HG03565 (cell line): ENCODE results near the gene NDUFA6.
"Not testable (repeated sequence)": the region's sequence is repeated elsewhere in the genome, so short reads cannot be mapped to it uniquely, and the experiment has no call there.

Source experiments
- ATAC-seq: cut with Tn5 transposase; IDR thresholded peaks from one replicate; pipeline ENCODE4 v1.9.1; 2021; ENCODE audit warnings: mild to moderate bottlenecking, moderate library complexity; ENCODE audit not compliant: unreplicated experiment

NDUFA6 gene

GRCh38 chr22:42114721-42115120 lies 24.1 kb upstream of the NDUFA6 start:
- ATAC-seq: no peak

DNA sequence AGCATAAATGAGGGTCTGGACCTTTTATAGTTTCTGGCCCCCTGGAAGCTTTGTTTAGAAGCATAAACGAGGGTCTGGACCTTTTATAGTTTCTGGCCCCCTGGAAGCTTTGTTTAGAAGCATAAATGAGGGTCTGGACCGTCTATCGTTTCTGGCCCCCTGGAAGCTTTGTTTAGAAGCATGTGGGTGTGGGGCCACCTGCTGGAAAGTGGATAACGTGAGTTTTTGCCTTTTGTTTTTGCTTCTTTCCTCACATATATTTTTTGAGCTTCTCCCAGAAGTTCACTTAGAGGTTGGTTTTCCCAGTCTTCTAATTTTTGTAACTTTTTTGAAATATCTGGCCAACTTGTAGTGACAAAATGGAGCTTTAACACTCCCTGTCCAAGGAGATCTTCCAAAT lies 22.2 kb upstream of the NDUFA6 start:
- ATAC-seq: not testable (repeated sequence)

GRCh38 chr22:42111798-42112197 lies 21.2 kb upstream of the NDUFA6 start:
- no peak for ATAC-seq

GRCh38 chr22:42108848-42109247 lies 18.3 kb upstream of the NDUFA6 start:
- no peak for ATAC-seq

DNA sequence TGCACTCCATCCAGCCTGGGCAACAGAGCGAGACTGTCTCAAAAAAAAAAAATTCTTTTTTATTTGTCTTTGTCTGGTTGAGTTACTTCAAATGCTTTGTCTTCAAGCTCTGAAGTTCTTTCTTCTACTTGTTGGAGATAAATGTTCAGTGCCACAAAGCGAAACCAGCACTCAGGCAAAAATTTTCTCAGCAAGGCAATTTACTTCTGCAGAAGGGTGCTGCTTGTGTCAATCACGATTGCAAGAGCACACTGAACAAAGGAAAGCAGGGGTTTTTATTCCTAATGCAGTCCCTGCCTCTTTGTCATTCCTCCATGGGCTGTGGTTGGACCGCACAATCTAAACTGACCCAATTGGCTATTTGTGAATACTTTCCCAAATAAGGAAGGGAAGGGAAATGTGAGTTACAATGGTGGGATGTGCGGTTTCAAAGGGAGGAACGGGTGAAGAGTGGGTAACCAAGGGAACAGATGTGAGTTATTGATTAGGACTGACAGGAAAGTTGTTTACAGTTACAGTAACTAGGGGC lies 13.8 kb upstream of the NDUFA6 start:
- not testable (repeated sequence) for ATAC-seq

- no peak for ATAC-seq
Measured at GRCh38 chr22:42101199-42101598, 10.6 kb upstream of the NDUFA6 start.

DNA sequence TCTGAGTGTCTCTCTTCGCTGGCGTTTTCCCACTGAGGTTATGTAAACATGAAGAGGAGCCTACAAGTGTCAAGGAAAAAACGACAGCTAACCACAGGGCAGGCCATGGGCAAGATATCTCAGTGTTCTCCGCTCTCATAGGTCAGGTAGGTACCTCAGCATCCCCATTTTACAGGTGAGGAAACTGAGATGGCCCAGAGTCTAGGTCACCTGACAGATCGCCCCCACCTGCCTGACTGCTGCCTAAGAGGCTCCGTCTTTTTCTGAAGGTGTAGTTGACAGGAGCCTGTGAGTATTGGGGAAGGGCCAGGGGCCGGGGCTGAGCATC lies 847 bp upstream of the NDUFA6 start:
- ATAC-seq: no peak

DNA sequence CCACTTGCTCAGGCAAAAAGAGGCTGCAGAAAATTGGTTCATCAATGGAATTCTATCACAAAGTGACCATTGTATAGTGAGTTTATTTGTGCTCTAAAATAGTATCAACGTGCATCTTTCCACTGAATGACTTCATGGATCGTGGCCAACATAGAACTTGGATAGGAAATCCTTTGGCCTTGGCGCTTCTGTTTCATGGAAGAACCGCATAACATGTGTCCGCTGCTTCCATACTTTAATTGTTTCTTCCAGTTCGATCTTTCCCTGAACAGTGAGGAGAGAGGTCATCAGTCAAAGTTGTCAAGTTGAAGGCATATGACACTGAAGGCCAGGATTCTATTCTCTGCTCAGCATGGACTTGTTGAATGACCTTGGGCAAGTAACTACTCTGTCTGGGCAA lies 4.5 kb downstream of the NDUFA6 start:
- no peak for ATAC-seq

DNA sequence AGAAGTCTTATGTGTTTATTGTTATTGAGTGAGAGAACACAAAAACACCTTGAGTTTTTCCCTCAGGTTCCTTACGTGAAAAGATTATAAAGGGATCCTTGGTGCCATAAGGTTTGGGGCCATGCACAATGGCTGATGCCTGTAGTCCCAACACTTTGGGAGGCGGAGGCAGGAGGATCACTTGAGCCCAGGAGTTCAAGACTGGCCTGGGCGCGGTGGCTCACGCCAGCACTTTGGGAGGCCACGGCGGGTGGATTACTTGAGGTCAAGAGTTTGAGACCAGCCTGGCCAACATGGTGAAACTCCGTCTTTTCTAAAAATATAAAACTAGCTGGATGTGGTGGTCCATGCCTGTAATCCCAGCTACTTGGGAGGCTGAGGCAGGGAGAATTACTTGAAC lies 5.7 kb downstream of the NDUFA6 start:
- no peak for ATAC-seq

DNA sequence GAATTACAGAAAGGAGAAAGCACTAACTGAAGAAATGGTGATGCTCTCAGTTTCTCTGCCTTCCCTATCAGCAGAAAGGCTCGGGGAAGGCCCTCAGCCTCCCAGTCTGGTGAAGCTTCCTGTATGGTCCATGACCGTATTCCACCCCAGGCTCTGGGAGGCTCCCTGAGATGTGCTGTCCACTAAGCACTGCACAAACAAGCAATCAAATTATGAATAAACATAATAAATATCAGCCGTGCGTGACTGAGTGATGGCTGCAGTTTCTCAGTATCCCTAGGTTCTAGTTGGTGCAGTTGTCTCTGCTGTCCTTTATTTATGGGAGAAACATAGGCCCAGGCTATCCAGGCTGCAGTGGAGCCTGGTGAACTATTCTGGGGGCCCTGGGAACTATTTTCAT lies 7.5 kb downstream of the NDUFA6 start:
- no peak for ATAC-seq

DNA sequence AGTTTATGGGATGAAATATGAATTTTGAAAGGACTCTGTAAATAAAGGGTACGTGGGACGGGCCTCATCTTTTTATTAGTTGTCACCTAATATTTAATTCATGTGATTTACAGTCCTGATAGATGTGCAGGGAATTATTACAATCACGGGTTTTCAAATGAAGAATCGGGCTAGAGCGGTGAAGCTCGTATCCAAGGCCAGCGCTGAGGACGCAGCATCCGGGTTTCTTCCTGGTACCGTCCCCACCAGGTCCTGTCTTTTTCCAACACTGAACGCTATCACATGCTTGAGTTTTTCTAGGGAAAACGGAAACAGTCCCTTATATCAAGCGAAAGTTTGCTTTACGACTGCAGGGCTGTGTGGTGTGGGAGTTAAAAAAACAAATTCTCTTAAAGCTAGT lies 10.3 kb downstream of the NDUFA6 start:
- no peak for ATAC-seq

GRCh38 chr22:42079319-42080251 lies 11.0 kb downstream of the NDUFA6 start, which contains the start of gene SMDT1:
TSS of gene SMDT1 (plus strand) at chr22:42079700. CDS start at chr22:42079769, 69 bp downstream.
- ATAC-seq: peak; percentile 68

DNA sequence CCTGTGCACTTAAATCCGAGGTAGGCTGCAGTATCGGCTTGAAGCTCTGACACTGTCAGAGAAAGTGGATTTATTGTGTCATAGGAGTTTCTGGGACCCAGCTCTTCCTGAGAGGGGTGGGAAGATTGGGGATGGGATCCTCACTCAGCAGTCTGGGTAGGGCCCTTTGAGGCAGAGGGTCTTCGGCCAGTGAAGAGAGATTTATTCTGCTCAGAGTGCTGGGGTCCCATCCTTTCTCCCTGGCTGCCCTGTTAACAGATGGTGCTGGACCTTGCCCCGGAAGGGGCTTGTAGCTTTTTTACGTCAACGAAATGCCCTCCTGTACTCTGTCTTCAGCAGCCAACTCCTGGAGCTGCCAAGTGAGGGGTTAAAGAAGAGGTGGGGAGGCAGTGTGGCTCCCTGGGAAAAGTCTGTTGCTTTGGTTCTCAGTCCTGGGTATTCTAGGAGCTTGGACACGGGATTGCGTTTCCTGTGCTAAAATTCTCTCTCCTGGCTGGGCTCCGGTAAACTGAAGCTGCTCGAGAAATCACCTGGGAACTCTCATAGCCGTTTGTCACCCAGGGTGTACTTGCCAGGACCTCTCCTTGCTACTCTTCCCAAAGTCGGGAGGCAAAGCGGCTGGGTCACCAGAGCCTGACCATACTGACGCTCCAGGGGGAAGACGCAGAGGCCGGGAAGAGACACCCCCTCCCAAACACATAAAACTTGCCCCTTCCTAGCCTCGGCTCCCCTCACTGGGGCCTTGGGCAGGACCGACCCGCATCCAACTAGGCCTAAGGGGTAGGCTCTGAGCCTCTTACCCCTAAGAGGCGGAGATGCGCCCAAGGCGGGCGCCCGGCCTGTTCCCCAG lies 11.9 kb downstream of the NDUFA6 start:
- no peak for ATAC-seq

DNA sequence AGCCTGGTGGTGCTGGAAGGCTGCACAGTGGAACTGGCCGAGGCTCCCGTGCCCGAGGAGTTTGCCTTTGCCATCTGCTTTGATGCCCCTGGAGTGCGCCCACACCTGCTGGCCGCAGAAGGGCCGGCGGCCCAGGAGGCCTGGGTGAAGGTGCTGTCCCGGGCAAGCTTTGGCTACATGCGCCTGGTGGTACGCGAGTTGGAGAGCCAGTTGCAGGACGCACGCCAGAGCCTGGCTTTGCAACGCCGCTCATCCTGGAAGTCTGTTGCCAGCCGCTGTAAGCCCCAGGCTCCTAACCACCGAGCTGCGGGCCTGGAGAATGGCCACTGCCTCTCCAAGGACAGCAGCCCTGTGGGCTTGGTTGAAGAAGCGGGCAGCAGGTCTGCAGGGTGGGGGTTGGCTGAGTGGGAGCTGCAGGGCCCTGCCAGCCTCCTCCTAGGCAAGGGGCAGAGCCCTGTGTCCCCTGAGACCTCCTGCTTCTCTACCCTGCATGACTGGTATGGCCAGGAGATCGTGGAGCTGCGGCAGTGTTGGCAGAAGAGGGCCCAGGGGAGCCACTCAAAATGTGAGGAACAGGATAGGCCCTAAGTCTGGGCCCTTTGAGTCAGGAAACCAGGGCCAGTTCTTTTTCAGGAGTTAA lies 13.0 kb downstream of the NDUFA6 start:
- no peak for ATAC-seq

GRCh38 chr22:42076764-42077485 lies 13.6 kb downstream of the NDUFA6 start:
- no peak for ATAC-seq

DNA sequence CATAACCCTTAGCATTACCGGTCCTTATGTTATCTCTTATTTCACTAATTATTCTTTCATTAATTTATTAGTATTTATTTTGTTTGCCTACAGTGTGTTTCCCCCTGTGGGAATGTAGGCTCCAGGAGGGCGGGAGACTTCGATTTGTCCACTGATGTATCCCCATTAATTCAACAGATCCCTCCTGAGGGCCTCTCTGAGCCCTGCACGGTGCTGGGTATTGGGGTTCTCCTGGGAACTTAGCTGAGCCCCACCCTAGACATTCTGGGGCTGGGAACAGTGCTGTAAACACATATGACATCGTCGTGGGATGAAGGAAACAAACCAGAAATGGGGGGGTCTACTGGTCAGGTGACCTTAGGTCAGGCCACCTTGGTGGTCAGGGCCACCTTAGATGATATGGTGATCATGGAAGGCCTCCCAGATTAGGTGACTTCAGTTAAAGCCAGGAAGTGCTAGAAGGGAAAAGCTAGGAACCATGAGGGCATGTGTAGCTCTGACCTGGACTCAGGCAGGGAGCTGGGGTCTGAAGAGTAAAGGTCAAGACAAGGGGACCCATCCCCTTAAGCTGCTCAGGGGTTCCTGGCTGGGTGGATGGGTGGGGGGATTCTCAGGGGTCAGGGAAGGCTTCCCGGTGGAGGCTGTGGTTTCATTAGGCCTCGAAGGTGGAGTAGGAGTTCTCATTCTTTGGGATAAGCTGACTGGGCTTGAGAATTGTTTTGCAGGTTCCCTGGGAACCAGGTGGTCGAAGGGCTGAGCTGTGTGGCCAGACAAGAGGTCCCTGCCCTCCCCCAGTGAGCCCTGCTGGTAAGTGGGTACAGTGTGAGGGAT lies 15.5 kb downstream of the NDUFA6 start:
- ATAC-seq: no peak

GRCh38 chr22:42074132-42074811 lies 16.3 kb downstream of the NDUFA6 start, which contains the start of gene PHETA2:
TSS of gene PHETA2 (plus strand) at chr22:42074248. CDS start at chr22:42077294, 3,046 bp downstream.
- ATAC-seq: no peak

DNA sequence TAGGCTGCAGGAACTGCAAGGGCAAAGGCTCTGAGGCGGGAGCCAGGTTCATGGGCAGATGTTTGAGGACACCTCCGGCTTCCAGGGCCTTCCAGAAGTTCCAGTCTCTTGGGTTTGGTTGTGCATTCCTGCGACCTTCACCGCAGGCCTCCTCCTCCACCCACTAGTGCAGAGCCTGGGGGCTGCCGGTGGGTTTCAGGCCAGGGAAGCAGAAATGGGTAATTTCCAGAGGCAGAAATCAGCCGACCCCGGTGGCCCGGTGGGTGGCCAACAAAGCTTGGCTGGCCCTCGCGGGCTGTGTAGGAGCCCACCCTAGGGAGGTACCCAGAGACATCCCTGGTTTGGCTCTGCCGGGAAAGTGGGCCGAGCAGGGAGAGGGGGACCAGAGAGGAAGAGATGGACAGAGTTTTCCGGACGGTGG lies 16.9 kb downstream of the NDUFA6 start:
- no peak for ATAC-seq
